Upper lobe of left lung (tissue), 4 donors: ENCODE measurements around the gene KCNK16.

Source experiments
- EP300 ChIP-seq, 4 donors: sonication (generic); formaldehyde crosslinking; IDR thresholded peaks; one replicate each; pipeline ENCODE4 v1.5.1; 2017; ENCODE audit warnings: antibody characterized with exemption in 4 of 4, control low read depth in 2 of 4
- POLR2AphosphoS5 ChIP-seq, 2 donors: sonication (generic); formaldehyde crosslinking; IDR thresholded peaks; one replicate each; pipeline ENCODE4 v1.5.1; 2017; ENCODE audit warnings: antibody characterized with exemption in 2 of 2
- TF ChIP-seq, protein P1 (sequence below), 6 experiments: fragments of 450-650 bp in 4 of 6; fragments of 200-600 bp in 2 of 6; sonication (generic) in 2 of 6; IDR thresholded peaks; one replicate each; pipeline ENCODE4 v1.5.1; 2016 to 2019; ENCODE audit warnings: antibody characterized with exemption in 6 of 6

DNA sequence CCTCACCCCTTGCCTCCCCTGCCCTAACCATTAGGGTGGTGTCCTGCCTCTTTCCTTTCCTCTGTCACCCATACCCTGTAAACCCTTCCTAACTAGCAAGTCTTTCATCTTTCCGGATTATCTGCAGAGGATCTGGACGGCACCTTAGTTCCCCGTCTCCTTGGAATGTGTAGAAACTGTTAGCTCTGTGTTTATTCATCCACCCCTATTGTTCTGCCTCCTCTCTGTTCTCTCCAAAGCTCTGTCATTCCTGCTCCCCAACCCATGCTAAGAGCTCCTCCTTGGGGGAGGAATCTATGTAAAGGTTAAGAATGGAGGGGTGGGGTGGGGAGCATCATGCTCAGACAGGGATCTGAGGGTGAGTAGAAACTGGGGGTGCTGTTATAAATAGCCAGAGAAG is 53.8 kb downstream of the KCNK16 start:
- TF ChIP-seq EP300 (IDR thresholded peaks at IDR 0.05) = no peak
- TF ChIP-seq, protein P1, sequence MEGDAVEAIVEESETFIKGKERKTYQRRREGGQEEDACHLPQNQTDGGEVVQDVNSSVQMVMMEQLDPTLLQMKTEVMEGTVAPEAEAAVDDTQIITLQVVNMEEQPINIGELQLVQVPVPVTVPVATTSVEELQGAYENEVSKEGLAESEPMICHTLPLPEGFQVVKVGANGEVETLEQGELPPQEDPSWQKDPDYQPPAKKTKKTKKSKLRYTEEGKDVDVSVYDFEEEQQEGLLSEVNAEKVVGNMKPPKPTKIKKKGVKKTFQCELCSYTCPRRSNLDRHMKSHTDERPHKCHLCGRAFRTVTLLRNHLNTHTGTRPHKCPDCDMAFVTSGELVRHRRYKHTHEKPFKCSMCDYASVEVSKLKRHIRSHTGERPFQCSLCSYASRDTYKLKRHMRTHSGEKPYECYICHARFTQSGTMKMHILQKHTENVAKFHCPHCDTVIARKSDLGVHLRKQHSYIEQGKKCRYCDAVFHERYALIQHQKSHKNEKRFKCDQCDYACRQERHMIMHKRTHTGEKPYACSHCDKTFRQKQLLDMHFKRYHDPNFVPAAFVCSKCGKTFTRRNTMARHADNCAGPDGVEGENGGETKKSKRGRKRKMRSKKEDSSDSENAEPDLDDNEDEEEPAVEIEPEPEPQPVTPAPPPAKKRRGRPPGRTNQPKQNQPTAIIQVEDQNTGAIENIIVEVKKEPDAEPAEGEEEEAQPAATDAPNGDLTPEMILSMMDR (IDR thresholded peaks at IDR 0.05) = no peak
- no peak for TF ChIP-seq POLR2AphosphoS5 (IDR thresholded peaks at IDR 0.05)
